Heart right ventricle (tissue), 16 donors: Measurements from ENCODE around the gene JMJD8. TPM values are rescaled to one million over a fixed set of nuclear protein-coding genes. Genes with fewer than 3 reads are reported as not detected.

Source experiments
- ATAC-seq, 8 donors: fragments of 200-7000 bp; cut with Tn5 transposase; one replicate each; pipeline ENCODE4 v1.9.1; 2020; ENCODE audit warnings: mild to moderate bottlenecking in 8 of 8, moderate library complexity in 8 of 8, moderate number of reproducible peaks in 1 of 8
- DNase-seq, 2 donors: peaks; one replicate each; pipeline ENCODE4 v3.0.0-alpha.2; 2020
- H3K27ac ChIP-seq, 10 donors: fragments of 200-600 bp; sonication (generic) in 2 of 10; one replicate each; pipeline versions ENCODE4 v1.5.0 to v1.8.0; 2020 to 2022; ENCODE audit warnings: mild to moderate bottlenecking in 3 of 10
- H3K27me3 ChIP-seq, 7 donors: fragments of 200-600 bp; one replicate each; pipeline ENCODE4 v1.8.0; 2021 to 2022; ENCODE audit warnings: mild to moderate bottlenecking in 2 of 7
- H3K36me3 ChIP-seq, 9 donors: fragments of 200-600 bp; sonication (generic) in 1 of 9; one replicate each; pipeline versions ENCODE4 v1.5.0 to v1.8.0; 2020 to 2022; ENCODE audit warnings: mild to moderate bottlenecking in 2 of 9
- H3K4me1 ChIP-seq, 9 donors: fragments of 200-600 bp; sonication (generic) in 1 of 9; one replicate each; pipeline versions ENCODE4 v1.5.0 to v1.8.0; 2020 to 2022; ENCODE audit warnings: mild to moderate bottlenecking in 4 of 9
- H3K4me3 ChIP-seq, 10 donors: fragments of 200-600 bp; sonication (generic) in 2 of 10; one replicate each; pipeline versions ENCODE4 v1.5.0 to v1.8.0; 2020 to 2022; ENCODE audit warnings: mild to moderate bottlenecking in 7 of 10, moderate library complexity in 2 of 10
- H3K9me3 ChIP-seq, 11 donors: fragments of 200-600 bp in 10 of 11; sonication (generic) in 2 of 11; one replicate each; pipeline versions ENCODE4 v1.5.0 to v1.8.0; 2013 to 2022; ENCODE audit warnings: mild to moderate bottlenecking in 2 of 11, control low read depth in 1 of 11, moderate library complexity in 1 of 11
- WGBS, 2 donors: extraction: QIAGEN DNeasy Blood & Tissue Kit; methylation state at CpG; one replicate each; pipeline ENCODE4 v1.1.7; 2013; ENCODE audit warnings: inconsistent platforms in 1 of 2; 5-methylcytosine and 5-hydroxymethylcytosine counted together
- intact Hi-C, 10 donors: fragments of 100-400 bp; cut with DNase I; formaldehyde crosslinking; loops; one replicate each; pipeline versions ENCODE4 v1.11.1 to v1.14.2; 2022
- polyA plus RNA-seq, 2 donors: library from polyadenylated mRNA; stranded (reverse); fragments of 200-250 nt; gene quantifications; one replicate each; pipeline ENCODE4 v1.2.3, GENCODE V29; 2013
- total RNA-seq, 10 donors: library from RNA; stranded (reverse); fragmentation: NEBNext Ultra II Directional in 3 of 10; extraction: Animal tissue kit (Norgen Biotek cat#: 25700) in 3 of 10; gene quantifications; one replicate each; pipeline versions ENCODE4 v1.2.1 to v1.2.4, GENCODE V29; 2021 to 2023
- TF ChIP-seq, protein P1 (sequence below), 9 donors: fragments of 200-600 bp; sonication (generic) in 2 of 9; IDR thresholded peaks; one replicate each; pipeline versions ENCODE4 v1.5.0 to v1.8.0; 2021 to 2022; ENCODE audit warnings: antibody characterized with exemption in 9 of 9, mild to moderate bottlenecking in 5 of 9, moderate library complexity in 1 of 9
- donor health status: Arrhythmogenic right ventricular cardiomyopathy.
- donor health status: ischemic (EF 13 %, LVEDD 7.1; RV severe dilation, severe dysfunction).
- donor health status: healthy with polysubstance abuse.
- donor health status: DM: no; HTN: yes; CAD: no.
- donor health status: DM: no; HTN: no; CAD: no.
- donor health status: ischemic (EF 25% LVEDD 6.9; RV normal size, moderate dysfunction).
- donor health status: ischemic (EF 25% LVEDD 5.7; RV mildly dilated, moderate dysfunction).
- donor health status: healthy.
- donor health status: DM: yes; HTN: yes; CAD: no.
- donor health status: Ischemic cardiomyopathy.
- donor health status: ischemic (EF 35%, LVEDD 5.7; RV mildly dilated, moderate dysfunction).
- donor health status: nonischemic (EF 11% LVEDD 7.7; RV severe dilation, severe dysfunction).
- donor health status: DM: yes; HTN: yes; CAD: no.
- donor health status: PGD.
- donor health status: ischemic (EF 29% LVEDD 5.4; RV normal size, mild dysfunction).
- donor health status: nonischemic (EF 23%, LVEDD 6.1; RV moderate dilation, normal function).

The JMJD8 gene
- total and polyA plus RNA-seq, 12 donors = 34.7 to 60.6 (median 44.0) TPM

DNA sequence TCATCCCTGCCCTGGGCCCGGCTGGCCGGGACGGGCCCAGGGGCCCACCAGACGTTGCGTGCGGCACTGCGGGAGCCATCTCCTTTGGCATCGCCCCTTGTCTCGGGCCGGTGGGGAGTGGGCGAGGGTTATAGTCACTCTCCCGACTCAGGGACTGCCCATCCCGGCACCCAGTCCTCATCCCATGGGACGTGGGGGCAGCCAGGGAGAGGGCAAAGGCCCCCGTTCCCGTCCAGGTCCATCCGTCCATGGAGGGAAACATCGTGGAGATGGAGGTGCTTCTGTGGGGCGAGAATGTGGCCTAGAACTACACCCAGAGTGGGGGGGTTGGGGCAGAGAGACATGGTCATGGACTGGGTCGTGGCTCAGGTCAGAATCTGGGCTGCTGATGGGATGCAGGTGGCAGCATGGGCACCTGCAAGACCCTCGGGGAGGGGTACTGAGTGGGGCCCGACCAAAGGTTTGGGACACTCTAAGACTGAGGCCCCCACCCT is 37.4 kb downstream of the JMJD8 start:
- intact Hi-C loops = no loop called here
- 73 to 77% methylated on average over 22 of the region's 22 CpGs for WGBS, 2 donors
- no peak for ATAC-seq
- peak overlapping the region; percentile 64 to 96 (median 80) for H3K27ac ChIP-seq
- H3K27me3 ChIP-seq = no peaks in the 10 kb centered on the region
- TF ChIP-seq, protein P1, sequence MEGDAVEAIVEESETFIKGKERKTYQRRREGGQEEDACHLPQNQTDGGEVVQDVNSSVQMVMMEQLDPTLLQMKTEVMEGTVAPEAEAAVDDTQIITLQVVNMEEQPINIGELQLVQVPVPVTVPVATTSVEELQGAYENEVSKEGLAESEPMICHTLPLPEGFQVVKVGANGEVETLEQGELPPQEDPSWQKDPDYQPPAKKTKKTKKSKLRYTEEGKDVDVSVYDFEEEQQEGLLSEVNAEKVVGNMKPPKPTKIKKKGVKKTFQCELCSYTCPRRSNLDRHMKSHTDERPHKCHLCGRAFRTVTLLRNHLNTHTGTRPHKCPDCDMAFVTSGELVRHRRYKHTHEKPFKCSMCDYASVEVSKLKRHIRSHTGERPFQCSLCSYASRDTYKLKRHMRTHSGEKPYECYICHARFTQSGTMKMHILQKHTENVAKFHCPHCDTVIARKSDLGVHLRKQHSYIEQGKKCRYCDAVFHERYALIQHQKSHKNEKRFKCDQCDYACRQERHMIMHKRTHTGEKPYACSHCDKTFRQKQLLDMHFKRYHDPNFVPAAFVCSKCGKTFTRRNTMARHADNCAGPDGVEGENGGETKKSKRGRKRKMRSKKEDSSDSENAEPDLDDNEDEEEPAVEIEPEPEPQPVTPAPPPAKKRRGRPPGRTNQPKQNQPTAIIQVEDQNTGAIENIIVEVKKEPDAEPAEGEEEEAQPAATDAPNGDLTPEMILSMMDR (IDR thresholded peaks at IDR 0.05) = no peak
- peaks cover 0 to 3% (median 0%) of the 10 kb centered on the region in 9 donors for H3K36me3 ChIP-seq
- H3K4me1 ChIP-seq = peaks cover 37 to 79% (median 64%) of the 10 kb centered on the region in 9 donors
- no peak for DNase-seq
- H3K9me3 ChIP-seq = no peaks in the 10 kb centered on the region
- H3K4me3 ChIP-seq = peak overlapping the region in 4 of 10 donors; percentile 16 to 33 (median 22)

DNA sequence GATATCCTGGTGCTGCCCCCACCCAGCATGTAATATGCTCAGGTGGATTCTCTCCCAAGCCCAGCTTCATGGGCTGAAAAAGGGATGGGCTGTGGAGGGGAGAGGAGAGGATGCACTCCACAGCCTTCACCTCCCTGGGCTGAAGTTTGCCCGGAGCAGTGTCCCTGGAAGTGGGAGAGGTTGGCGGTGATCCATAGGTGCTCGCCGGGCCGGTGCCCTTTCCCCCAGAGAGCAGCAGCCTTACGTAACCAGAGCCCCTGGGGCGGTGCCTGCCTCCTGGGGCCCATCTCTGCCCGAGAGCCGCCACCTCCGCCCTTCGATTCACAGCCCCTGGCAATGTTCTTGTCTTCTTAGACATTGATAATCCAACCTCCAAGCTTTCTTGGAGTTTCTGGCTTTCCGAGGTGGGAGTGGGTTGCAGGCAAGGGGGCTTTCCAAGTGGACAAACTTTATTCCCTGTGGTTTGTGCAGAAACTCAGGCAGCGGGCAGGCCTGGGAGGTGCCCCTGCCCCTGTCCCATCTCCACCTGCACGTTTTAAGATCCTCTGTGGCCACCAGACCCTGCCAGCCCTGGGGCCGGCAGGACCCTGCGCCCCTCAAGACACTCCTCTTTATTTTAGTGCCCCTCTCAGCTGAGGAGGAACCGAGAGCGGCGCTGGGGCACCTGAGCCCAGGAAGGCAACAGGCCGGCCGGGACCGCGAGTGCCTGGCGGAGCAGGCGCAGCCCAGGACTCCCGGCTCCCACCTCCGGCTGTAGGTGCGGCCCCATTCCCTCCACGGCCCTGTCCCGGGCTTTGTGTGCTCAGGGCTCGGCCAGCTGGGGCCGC is 38.1 kb downstream of the JMJD8 start:
- Histone ChIP-seq H3K36me3 (peaks cover 0 to 3% (median 0%) of the 10 kb centered on the region in 9 donors), H3K9me3 (no peaks in the 10 kb centered on the region), H3K4me3 (peak overlapping the region in 8 of 10 donors; percentile 3 to 33 (median 22)), H3K27ac (peak overlapping the region; percentile 64 to 96 (median 80)), H3K4me1 (peaks cover 37 to 82% (median 64%) of the 10 kb centered on the region in 9 donors), H3K27me3 (no peaks in the 10 kb centered on the region)
- DNase-seq (peak in 1 of 2 donors; percentile 70), ATAC-seq (peak in 6 of 8 donors; percentile 16 to 60 (median 44))
- WGBS, 2 donors = 63 to 66% methylated on average over 32 of the region's 32 CpGs
- TF ChIP-seq, protein P1 (IDR thresholded peaks at IDR 0.05) = no peak
- intact Hi-C loops = no loop called here

DNA sequence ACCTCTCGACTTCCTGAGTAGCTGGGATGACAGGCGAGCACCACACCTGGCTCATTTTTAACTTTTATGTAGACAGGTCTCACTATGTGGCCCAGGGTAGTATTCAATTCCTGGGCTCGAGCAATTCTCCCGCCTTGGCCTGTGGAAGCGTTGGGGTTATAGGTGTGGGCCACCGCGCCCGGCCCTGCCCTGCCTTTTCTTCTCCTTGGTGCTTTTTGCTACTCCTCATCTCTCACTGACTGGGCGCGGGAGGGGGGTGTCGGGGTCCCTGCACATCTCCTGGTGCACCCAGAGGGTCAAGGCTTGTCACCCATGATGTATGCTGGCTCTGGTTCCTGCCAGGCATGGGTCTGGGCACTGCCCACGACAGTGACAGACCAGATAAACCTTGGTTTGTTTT is 39.6 kb downstream of the JMJD8 start:
- peak overlapping the region in 5 of 10 donors; percentile 80 to 96 (median 93) for H3K27ac ChIP-seq
- peaks cover 0 to 3% (median 0%) of the 10 kb centered on the region in 9 donors for H3K36me3 ChIP-seq
- no peaks in the 10 kb centered on the region for H3K27me3 ChIP-seq
- TF ChIP-seq, protein P1 (IDR thresholded peaks at IDR 0.05) = no peak
- DNase-seq (no peak), ATAC-seq (no peak)
- intact Hi-C loops = no loop called here
- 86 to 88% methylated on average over 12 of the region's 12 CpGs for WGBS, 2 donors
- peaks cover 33 to 73% (median 55%) of the 10 kb centered on the region in 9 donors for H3K4me1 ChIP-seq
- H3K4me3 ChIP-seq = no peak overlapping the region
- no peaks in the 10 kb centered on the region for H3K9me3 ChIP-seq

DNA sequence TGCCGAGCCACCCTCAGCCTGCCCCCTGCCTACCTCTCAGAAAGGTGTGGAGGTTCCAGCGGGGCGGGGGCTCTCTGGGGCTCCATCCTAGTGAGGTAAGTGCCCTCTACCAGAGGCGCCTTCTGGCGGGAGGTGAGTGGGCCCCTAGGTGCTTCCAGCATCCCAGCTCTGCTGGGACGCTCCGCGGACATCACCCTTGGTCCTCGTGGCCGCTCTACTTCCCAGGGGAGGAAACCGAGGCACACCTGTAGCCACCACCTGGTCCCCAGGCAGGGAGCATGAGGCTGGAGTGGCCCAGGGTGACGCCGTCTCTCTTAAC is 41.1 kb downstream of the JMJD8 start:
- 66 to 76% methylated on average over 13 of the region's 13 CpGs for WGBS, 2 donors
- Histone ChIP-seq H3K9me3 (no peaks in the 10 kb centered on the region), H3K27me3 (no peaks in the 10 kb centered on the region), H3K4me1 (peaks cover 24 to 72% (median 49%) of the 10 kb centered on the region in 9 donors), H3K27ac (peak overlapping the region; percentile 89 to 99 (median 96)), H3K4me3 (peak overlapping the region; percentile 46 to 96 (median 72)), H3K36me3 (peaks cover 0 to 3% (median 0%) of the 10 kb centered on the region in 9 donors)
- ATAC-seq (peak in 1 of 8 donors; percentile 0), DNase-seq (no peak)
- intact Hi-C loops = no loop called here
- TF ChIP-seq, protein P1 (IDR thresholded peaks at IDR 0.05) = no peak
